BLaER1 (cell line): Measurements from ENCODE around the gene PTTG1.
A peak's percentile ranks its signal among the peaks of the same experiment; 100 is the strongest.

Experiments
- H3K27ac ChIP-seq: shearing (Covaris generic); formaldehyde crosslinking; 2 replicates; pipeline ENCODE4 v1.8.1; 2022
- H3K27me3 ChIP-seq: shearing (Covaris generic); formaldehyde crosslinking; 2 replicates; pipeline ENCODE4 v1.8.1; 2022
- H3K36me3 ChIP-seq: shearing (Covaris generic); formaldehyde crosslinking; 2 replicates; pipeline ENCODE4 v1.8.1; 2022
- H3K4me1 ChIP-seq: shearing (Covaris generic); formaldehyde crosslinking; 2 replicates; pipeline ENCODE4 v1.8.1; 2022
- H3K4me2 ChIP-seq: shearing (Covaris generic); formaldehyde crosslinking; 2 replicates; pipeline ENCODE4 v1.8.1; 2022
- H3K4me3 ChIP-seq: shearing (Covaris generic); formaldehyde crosslinking; 2 replicates; pipeline ENCODE4 v1.8.1; 2022
- H3K9ac ChIP-seq: shearing (Covaris generic); formaldehyde crosslinking; 2 replicates; pipeline ENCODE4 v1.8.1; 2022
- H3K9me3 ChIP-seq: shearing (Covaris generic); formaldehyde crosslinking; 2 replicates; pipeline ENCODE4 v1.8.1; 2022
- H4K20me1 ChIP-seq: shearing (Covaris generic); formaldehyde crosslinking; 2 replicates; pipeline ENCODE4 v1.8.1; 2022
- Cebpa-rat ChIP-seq: shearing (Covaris generic); IDR thresholded peaks from 2 replicates; pipeline ENCODE4 v1.8.1; 2022

PTTG1 gene

DNA sequence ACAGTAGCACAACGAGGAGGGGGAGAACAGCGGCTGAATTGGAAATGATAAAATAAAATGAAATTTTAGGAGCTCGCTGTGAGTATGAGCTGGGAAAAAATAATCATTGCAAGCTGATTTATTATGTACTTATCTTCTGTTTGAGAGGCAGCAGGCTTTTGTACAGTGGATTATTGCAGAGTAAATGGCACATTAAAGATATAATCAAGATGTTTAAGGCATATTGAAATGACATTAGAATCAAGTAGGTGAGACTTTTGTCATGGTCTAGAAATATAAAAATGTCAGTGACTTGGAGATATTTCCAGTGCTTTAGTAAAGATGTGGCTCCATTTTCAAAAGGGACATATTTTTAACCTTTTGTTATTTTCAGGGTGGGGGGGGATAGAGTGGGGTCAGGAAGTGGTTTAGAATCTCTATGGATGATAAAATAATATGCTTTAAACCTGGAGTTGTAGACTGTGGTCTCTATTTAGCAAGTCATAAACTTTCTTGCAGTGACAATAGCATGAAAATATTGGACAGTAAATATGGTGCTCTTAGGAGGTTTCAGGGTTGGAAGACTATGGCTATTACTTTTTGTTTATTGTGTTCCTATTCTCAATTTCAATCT, 46.8 kb downstream of the PTTG1 start:
- Histone ChIP-seq H3K4me3 (peak overlapping the region; percentile 76), H3K9ac (peak overlapping the region; percentile 90), H3K4me1 (peaks cover 79% of the 10 kb centered on the region), H4K20me1 (peaks cover 4% of the 10 kb centered on the region; the same call in 1 of the 2 replicates), H3K4me2 (peak overlapping the region; percentile 91), H3K27ac (peak overlapping the region; percentile 86), H3K36me3 (peaks cover 8% of the 10 kb centered on the region; the same call in 1 of the 2 replicates), H3K27me3 (no peaks in the 10 kb centered on the region), H3K9me3 (no peaks in the 10 kb centered on the region)
- no peak for TF ChIP-seq Cebpa-rat

DNA sequence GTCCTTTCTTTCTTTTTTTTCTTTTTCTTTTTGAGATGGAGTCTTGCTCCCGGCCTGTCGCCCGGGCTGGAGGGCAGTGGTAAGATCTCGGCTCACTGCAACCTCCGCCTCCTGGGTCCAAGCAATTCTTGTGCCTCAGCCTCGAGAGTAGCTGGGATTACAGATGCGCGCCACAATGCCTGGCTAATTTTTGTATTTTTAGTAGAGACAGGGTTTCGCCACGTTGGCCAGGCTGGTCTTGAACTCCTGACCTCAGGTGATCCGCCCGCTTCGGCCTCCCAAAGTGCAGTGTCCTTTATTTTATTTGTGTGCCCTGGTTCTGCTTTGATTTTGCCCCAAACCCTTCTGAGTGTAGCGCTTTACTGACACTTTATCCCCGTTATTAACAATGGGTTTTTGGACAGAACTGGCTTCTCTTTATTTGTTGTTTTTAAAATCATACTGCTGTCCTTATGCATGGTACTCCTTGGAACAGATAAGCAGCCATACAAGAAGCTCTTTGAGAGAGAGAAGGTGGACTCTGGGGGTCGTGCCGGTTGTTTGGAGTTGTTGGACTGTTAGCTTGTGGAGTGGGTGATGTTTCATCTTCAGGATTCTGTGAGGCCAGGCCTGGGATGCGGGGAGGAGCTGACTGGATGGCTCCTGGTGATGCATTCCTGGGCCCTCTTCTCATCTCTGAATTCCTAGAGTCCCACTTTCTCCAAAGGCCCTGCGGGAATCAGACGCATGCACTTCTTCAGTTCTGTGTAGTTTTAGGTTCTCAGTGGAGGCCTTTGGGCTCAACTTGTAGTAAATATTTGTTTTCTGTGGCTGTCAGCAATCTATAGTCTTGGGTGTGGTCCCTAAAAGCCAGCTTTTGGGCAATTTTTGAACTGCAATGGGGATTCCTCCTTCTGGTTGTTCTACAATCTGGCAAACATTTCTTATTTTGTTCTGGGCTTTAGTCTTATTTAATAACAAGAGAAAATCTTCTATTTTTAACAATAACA, 47.8 kb downstream of the PTTG1 start:
- TF ChIP-seq Cebpa-rat = no peak
- Histone ChIP-seq H3K4me1 (peaks cover 79% of the 10 kb centered on the region), H3K9me3 (no peaks in the 10 kb centered on the region), H4K20me1 (peaks cover 14% of the 10 kb centered on the region), H3K36me3 (peaks cover 16% of the 10 kb centered on the region; the same call in 1 of the 2 replicates), H3K4me2 (peak overlapping the region; percentile 91), H3K9ac (peak overlapping the region; percentile 90), H3K4me3 (peak overlapping the region; percentile 76), H3K27me3 (no peaks in the 10 kb centered on the region), H3K27ac (peak overlapping the region; percentile 86)

DNA sequence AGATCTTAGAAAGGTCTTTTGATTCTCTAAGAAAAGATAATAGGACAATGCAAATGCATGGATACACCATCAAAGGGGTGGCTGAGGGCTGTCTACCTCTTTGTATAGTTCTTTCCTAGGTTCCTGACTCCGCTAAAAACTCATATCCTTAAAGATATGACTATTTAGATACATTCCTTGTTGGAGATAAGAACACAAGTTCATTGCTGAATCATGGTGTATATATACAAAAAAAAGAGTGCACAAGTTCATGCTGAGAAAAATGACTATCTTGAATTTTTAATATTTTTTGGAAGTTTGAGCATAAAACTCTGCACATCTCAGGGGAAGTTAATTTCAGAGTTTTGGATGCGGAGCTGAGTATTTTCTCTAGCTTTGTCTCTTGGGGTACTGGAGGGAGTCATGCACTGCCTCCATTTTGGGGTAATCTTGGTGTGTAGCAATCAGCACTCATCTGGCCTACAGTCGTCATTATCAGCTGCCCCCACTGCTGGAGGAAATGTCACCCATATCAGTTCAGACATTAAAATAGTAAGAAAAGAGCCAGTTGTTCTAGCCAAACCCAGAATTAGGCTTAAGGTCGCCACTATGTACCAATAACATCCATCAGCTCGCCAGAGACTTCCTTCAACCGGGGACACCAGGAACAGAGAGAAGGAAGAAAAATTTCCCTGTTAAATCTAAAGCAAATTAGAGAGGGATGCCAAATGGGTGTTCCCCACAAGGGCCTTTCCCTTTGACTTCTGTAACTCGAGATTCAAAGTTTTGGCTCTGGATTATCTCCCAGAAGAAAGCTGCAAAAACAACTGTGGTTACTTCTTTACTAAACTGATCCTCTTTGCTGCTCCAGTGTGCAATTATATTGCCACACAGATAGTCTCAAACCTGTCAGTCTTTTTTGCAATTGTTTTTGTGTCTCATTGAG, 49.0 kb downstream of the PTTG1 start:
- H3K4me2 ChIP-seq = peak overlapping the region; percentile 91
- H3K9ac ChIP-seq = peak overlapping the region; percentile 90
- no peaks in the 10 kb centered on the region for H3K9me3 ChIP-seq
- H3K4me3 ChIP-seq = peak overlapping the region; percentile 76
- peaks cover 28% of the 10 kb centered on the region for H3K36me3 ChIP-seq
- peaks cover 74% of the 10 kb centered on the region for H3K4me1 ChIP-seq
- H4K20me1 ChIP-seq = peaks cover 26% of the 10 kb centered on the region
- 0 out of 2 replicates have a peak, but pooled peaks have one; percentile 10 for TF ChIP-seq Cebpa-rat
- no peaks in the 10 kb centered on the region for H3K27me3 ChIP-seq
- H3K27ac ChIP-seq = peak overlapping the region; percentile 86

DNA sequence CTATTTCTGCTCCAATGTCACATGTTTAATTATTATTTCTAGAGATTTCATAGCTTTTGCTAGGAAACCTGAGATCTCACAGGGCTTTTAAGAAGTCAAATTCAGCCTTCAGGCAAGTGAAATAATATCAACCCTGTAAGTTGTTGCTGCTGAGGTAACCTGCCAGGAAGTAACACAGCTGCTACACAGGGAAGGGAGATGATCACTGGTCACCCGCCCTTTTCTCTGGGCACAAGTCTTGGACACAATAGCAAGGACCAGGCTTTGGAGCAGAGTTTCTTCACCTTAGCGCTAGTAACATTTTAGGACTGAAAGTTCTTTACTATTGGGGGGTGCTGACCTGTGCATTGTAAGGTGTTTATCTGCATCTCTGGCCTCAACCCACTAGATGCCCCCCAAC, 50.1 kb downstream of the PTTG1 start:
- peak overlapping the region; percentile 91 for H3K4me2 ChIP-seq
- peaks cover 66% of the 10 kb centered on the region for H3K4me1 ChIP-seq
- H3K27ac ChIP-seq = peak overlapping the region; percentile 86; the same call in 1 of the 2 replicates

DNA sequence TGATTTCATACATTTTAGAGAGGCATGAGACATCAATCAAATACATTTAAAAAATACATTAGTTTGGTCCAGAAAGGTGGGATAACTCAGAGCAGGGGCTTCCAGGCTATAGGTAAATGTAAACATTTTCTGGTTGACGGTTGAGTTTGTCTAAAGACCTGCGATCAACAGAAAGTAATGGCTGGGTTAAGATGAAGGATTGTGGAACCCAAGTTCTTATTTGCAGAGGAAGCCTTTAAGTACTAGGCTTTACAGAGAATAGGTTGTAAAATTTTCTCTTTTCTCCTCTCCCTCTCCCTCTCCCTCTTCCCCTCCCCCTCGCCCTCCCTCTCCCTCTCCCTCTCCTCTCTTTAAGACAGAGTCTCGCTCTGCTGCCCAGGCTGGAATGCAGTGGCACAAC, 50.8 kb downstream of the PTTG1 start:
- peaks cover 44% of the 10 kb centered on the region for H4K20me1 ChIP-seq
- H3K4me3 ChIP-seq = no peak overlapping the region
- H3K9ac ChIP-seq = no peak overlapping the region
- no peaks in the 10 kb centered on the region for H3K27me3 ChIP-seq
- no peaks in the 10 kb centered on the region for H3K9me3 ChIP-seq
- H3K4me2 ChIP-seq = peak overlapping the region; percentile 91
- peaks cover 66% of the 10 kb centered on the region for H3K4me1 ChIP-seq
- no peak overlapping the region for H3K27ac ChIP-seq
- no peak for TF ChIP-seq Cebpa-rat
- peaks cover 46% of the 10 kb centered on the region for H3K36me3 ChIP-seq

More for the DNA sequence above, 50.1 kb downstream of the PTTG1 start:
- Histone ChIP-seq H3K27me3 (no peaks in the 10 kb centered on the region), H3K9me3 (no peaks in the 10 kb centered on the region), H3K9ac (peak overlapping the region; percentile 90; the same call in 1 of the 2 replicates), H4K20me1 (peaks cover 37% of the 10 kb centered on the region), H3K4me3 (peak overlapping the region; percentile 76), H3K36me3 (peaks cover 38% of the 10 kb centered on the region)
- no peak for TF ChIP-seq Cebpa-rat

DNA sequence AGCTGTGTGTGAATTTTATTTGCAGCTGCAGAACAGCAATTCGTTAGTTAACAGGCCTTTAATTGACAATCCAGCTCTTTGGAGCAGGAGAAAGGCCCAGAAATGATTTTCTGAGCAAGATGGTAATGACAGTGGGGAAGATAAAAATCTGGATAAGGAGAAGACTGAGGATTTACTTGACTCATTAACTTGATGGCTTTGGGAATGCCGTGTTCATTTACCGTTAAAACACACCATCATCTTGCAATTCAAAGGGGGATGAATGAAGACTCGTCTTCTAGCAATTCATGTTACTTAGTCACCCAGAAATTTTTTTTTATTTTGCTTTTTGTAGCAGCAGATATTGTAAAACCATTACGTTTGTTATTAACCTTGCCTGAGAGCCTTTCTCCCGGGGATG, 52.0 kb downstream of the PTTG1 start:
- no peak overlapping the region for H3K4me3 ChIP-seq
- peaks cover 66% of the 10 kb centered on the region for H3K4me1 ChIP-seq
- TF ChIP-seq Cebpa-rat = no peak
- peaks cover 58% of the 10 kb centered on the region for H3K36me3 ChIP-seq
- H4K20me1 ChIP-seq = peaks cover 56% of the 10 kb centered on the region
- no peak overlapping the region for H3K27ac ChIP-seq
- H3K27me3 ChIP-seq = no peaks in the 10 kb centered on the region
- H3K4me2 ChIP-seq = 0 out of 2 replicates have a peak overlapping the region, but pooled peaks have one; percentile 91
- no peaks in the 10 kb centered on the region for H3K9me3 ChIP-seq
- H3K9ac ChIP-seq = no peak overlapping the region

DNA sequence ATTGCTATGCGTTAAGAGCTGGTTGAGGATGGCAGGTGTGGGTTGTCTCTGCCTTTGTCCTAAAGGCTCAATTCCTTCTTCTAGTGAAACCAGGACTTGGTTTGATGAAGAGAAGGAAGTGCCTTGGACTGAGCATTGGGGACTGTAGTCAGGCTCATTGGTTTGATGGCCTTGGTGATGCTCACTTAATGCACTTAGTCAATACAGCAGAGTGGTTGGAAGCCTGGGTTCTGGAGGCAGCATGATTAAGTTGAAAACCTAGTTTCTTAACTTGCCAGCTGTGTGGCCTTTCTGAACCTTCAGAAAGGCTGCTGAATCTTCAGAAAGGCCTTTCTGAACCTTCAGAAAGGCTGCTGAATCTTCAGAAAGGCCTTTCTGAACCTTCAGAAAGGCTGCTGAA, 52.4 kb downstream of the PTTG1 start:
- no peaks in the 10 kb centered on the region for H3K9me3 ChIP-seq
- TF ChIP-seq Cebpa-rat = no peak
- H3K4me3 ChIP-seq = no peak overlapping the region
- H3K27me3 ChIP-seq = no peaks in the 10 kb centered on the region
- peaks cover 59% of the 10 kb centered on the region for H4K20me1 ChIP-seq
- 0 out of 2 replicates have a peak overlapping the region, but pooled peaks have one; percentile 91 for H3K4me2 ChIP-seq
- H3K27ac ChIP-seq = no peak overlapping the region
- peaks cover 66% of the 10 kb centered on the region for H3K4me1 ChIP-seq
- peaks cover 62% of the 10 kb centered on the region for H3K36me3 ChIP-seq
- H3K9ac ChIP-seq = no peak overlapping the region

DNA sequence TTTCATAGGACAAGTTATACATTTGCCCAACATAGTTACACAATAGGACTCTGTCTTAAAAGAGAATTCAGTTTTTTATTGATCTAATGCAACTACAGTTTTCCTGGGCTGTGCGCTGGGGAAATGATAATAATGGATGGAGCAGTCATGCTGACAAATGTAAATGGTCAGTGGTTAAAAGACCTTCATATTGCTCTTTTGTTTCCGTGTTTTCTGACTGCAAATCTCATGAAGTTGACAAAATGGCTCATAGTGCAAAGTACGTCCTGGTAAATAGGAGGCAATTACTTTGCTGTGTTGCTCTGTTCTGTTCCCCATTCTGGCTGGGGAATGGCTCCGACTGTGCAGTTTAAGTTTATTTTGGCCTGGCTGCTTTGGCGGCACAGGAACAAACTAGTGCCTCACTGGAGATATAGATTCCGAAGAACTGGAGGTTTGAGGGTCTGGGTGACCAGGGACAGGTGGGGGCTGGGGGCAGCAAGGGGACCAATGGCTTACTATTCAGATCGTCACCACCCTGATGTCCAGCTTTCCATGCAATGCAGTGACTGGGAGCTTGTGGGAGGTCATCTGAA, 54.3 kb downstream of the PTTG1 start:
- H3K4me3 ChIP-seq = no peak overlapping the region
- peaks cover 52% of the 10 kb centered on the region for H3K4me1 ChIP-seq
- no peaks in the 10 kb centered on the region for H3K9me3 ChIP-seq
- no peaks in the 10 kb centered on the region for H3K27me3 ChIP-seq
- peaks cover 79% of the 10 kb centered on the region for H3K36me3 ChIP-seq
- no peak overlapping the region for H3K9ac ChIP-seq
- no peak overlapping the region for H3K4me2 ChIP-seq
- H3K27ac ChIP-seq = no peak overlapping the region
- H4K20me1 ChIP-seq = peaks cover 78% of the 10 kb centered on the region
- TF ChIP-seq Cebpa-rat = no peak
